Left hindlimb (tissue), 1 donor: ENCODE results near the gene IL20RB.

Experiments used
- DNase-seq: peaks from one replicate; pipeline ENCODE4 v3.0.0-alpha.2; 2018

Gene IL20RB

DNA sequence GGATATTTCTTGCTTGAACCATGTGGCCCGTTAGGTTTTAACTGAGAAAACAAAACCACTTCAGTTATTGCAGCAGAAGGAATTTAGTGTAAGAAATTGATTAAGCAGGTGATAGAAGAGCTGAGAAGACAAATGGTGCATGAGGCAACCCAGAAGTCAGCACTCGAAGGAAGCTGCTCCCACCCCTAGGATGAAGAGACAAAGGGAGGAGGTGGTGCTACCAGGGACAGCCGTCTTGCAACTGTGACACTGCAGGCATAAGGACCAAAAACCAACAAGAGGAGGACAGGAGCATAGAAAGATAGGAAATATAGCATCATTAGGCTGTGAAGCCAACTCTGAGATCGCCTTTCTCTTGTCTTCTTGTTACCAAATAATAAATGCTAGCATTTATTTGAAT, 89.0 kb downstream of the IL20RB start:
- no peak for DNase-seq

DNA sequence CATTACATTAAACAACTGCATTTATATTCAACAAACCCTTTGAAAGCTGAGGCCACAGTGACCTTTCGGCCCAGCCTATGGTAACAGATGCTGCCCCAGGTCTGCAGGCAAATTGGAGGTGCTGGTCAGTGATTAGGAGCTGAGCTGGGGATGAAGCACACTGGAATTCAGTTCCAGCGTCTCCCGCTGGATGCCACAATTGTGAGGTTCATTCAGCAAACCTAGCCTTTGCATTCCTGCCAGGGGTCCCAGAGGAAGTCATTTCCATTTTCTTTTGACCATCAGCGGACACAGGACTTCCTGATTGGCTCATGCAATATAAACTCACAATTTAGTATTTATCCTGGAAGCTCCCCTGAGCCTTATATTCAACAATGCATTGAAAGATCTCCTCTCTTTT, 89.5 kb downstream of the IL20RB start:
- no peak for DNase-seq

GRCh38 chr3:137050281-137050680, 92.5 kb downstream of the IL20RB start:
- DNase-seq = no peak

DNA sequence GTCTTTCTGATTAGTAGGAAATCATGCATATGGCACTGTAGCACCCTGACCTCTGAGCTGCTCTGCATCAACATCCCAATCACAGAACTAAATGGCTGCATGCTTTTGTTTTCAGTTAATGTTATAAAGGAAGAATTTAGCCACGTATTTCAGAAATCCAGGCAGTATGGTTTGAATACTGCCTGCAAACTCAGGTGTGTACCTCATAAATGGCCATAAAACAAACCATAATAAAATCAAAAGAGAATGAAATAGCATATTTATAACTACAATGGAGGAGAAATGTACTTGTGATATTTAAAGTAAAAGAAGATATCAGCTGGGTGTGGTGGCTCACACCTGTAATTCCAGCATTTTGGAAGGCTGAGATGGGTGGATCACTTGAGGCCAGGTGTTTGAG, 94.5 kb downstream of the IL20RB start:
- DNase-seq = no peak
